Spleen (tissue), 11 donors: ENCODE results near the gene HPGDS. TPM values are rescaled to one million over a fixed set of nuclear protein-coding genes. Genes with fewer than 3 reads are reported as not detected.

ENCODE experiments used
- DNase-seq: peaks from one replicate; pipeline ENCODE4 v3.0.0-alpha.2; 2020
- H3K27ac ChIP-seq, 8 donors: fragments of 200-600 bp; sonication (generic) in 7 of 8; 1 replicate in 4 of 8; 2 replicates in 4 of 8; pipeline versions ENCODE4 v1.5.0 to v1.8.0; 2016 to 2021; ENCODE audit warnings: inconsistent platforms in 4 of 8, mild to moderate bottlenecking in 4 of 8, moderate library complexity in 1 of 8
- H3K27me3 ChIP-seq, 7 donors: fragments of 200-600 bp; sonication (generic) in 6 of 7; replicated peaks in 1 of 7; 1 replicate in 4 of 7; 2 replicates in 3 of 7; pipeline versions ENCODE4 v1.5.0 to v1.8.0; 2016 to 2021; ENCODE audit warnings: inconsistent platforms in 3 of 7, mild to moderate bottlenecking in 1 of 7
- H3K36me3 ChIP-seq, 6 donors: fragments of 200-600 bp; sonication (generic) in 5 of 6; 1 replicate in 4 of 6; 2 replicates in 2 of 6; pipeline versions ENCODE4 v1.5.0 to v1.8.0; 2016 to 2021; ENCODE audit warnings: inconsistent platforms in 2 of 6
- H3K4me1 ChIP-seq, 6 donors: fragments of 200-600 bp; sonication (generic) in 5 of 6; 1 replicate in 3 of 6; 2 replicates in 3 of 6; pipeline versions ENCODE4 v1.5.0 to v1.8.0; 2016 to 2021; ENCODE audit warnings: inconsistent platforms in 3 of 6
- H3K4me3 ChIP-seq, 8 donors: fragments of 200-600 bp; sonication (generic) in 7 of 8; 1 replicate in 4 of 8; 2 replicates in 4 of 8; pipeline versions ENCODE4 v1.5.0 to v1.8.0; 2016 to 2021; ENCODE audit warnings: inconsistent platforms in 4 of 8, mild to moderate bottlenecking in 4 of 8, moderate library complexity in 2 of 8
- H3K9me3 ChIP-seq, 8 donors: fragments of 200-600 bp; sonication (generic) in 7 of 8; 1 replicate in 4 of 8; 2 replicates in 4 of 8; pipeline versions ENCODE4 v1.5.0 to v1.8.0; 2016 to 2021; ENCODE audit warnings: inconsistent platforms in 4 of 8
- CTCF ChIP-seq, 11 experiments: fragments of 200-600 bp in 7 of 11; fragments of 450-650 bp in 4 of 11; sonication (generic) in 4 of 11; IDR thresholded peaks in 8 of 11; conservative IDR thresholded peaks in 3 of 11; 1 replicate in 7 of 11; 2 replicates in 4 of 11; pipeline versions ENCODE4 v1.4.0 to v1.8.0; 2016 to 2021; ENCODE audit warnings: antibody characterized with exemption in 11 of 11, inconsistent platforms in 4 of 11, mild to moderate bottlenecking in 1 of 11
- POLR2A ChIP-seq, 3 donors: fragments of 450-650 bp; IDR thresholded peaks; one replicate each; pipeline ENCODE4 v1.5.1; 2017; ENCODE audit warnings: antibody characterized with exemption in 3 of 3, mild to moderate bottlenecking in 1 of 3
- POLR2AphosphoS5 ChIP-seq, 3 donors: sonication (generic); formaldehyde crosslinking; IDR thresholded peaks; one replicate each; pipeline ENCODE4 v1.5.1; 2017; ENCODE audit warnings: antibody characterized with exemption in 3 of 3
- intact Hi-C: fragments of 100-400 bp; cut with DNase I; formaldehyde crosslinking; loops from one replicate; pipeline ENCODE4 v1.15.0; 2023; ENCODE audit warnings: low total_unique reads
- polyA plus RNA-seq, 3 donors: library from polyadenylated mRNA; stranded (reverse); fragments of 200-250 nt; gene quantifications; one replicate each; pipeline ENCODE4 v1.2.1, GENCODE V29; 2013
- total RNA-seq, 7 donors: library from RNA; depleted of rRNA in 3 of 7; stranded (reverse); fragments of >200 nt in 3 of 7; fragmentation: NEBNext Ultra II Directional in 4 of 7; extraction: Animal tissue kit (Norgen Biotek cat#: 25700) in 4 of 7; gene quantifications; one replicate each; pipeline versions ENCODE4 v1.1.0 to v1.2.1, GENCODE V29; 2016 to 2021
- donor health status: healthy with polysubstance abuse.
- donor health status: DM: no; HTN: no; CAD: no; lungs with moderate emphysema.
- donor health status: DM: no; HTN: no; CAD: no.
- donor health status: Bipolar disorder and iron deficiency.
- donor health status: healthy.
- donor health status: DM: no; HTN: no; CAD: no.
- donor health status: DM: yes; HTN: yes; CAD: no.

HPGDS gene
- total and polyA plus RNA-seq, 10 donors: 0.04 to 2.2 (median 0.42) TPM; not detected in 4

- peaks cover 0 to 74% (median 27%) of the 10 kb centered on the region in 6 donors for H3K36me3 ChIP-seq
- no peak for DNase-seq
- no peaks in the 10 kb centered on the region for H3K4me1 ChIP-seq
- intact Hi-C loops: no loop called here
- no peaks in the 10 kb centered on the region for H3K27me3 ChIP-seq
- H3K9me3 ChIP-seq: no peaks in the 10 kb centered on the region
- H3K27ac ChIP-seq: no peak overlapping the region
- TF ChIP-seq POLR2A (IDR thresholded peaks at IDR 0.05) (no peak), CTCF (IDR thresholded peaks at IDR 0.05 in 8 of 11, conservative IDR thresholded peaks at IDR 0.05 in 3 of 11) (no peak), POLR2AphosphoS5 (IDR thresholded peaks at IDR 0.05) (no peak)
- H3K4me3 ChIP-seq: no peak overlapping the region
Measured at GRCh38 chr4:94251094-94251493, 91.5 kb downstream of the HPGDS start.

Other genes with a start within 250 kb of the HPGDS start
- 10 to 100 TPM; 23.2 to 34.9 (median 29.3) TPM for gene SMARCAD1, start 135.0 kb downstream of the HPGDS start, total RNA-seq
- gene SMARCAD1, start 135.0 kb downstream of the HPGDS start, polyA plus RNA-seq: 10 to 100 TPM in 2 of 3 donors, 1 to 10 TPM in 1; 8.5 to 11.2 (median 10.1) TPM
- gene PDLIM5, start 109.1 kb upstream of the HPGDS start, total RNA-seq: 100 to 1,000 TPM in 3 of 7 donors, 10 to 100 TPM in 4; 66.1 to 182 (median 89.0) TPM
- gene PDLIM5, start 109.1 kb upstream of the HPGDS start, polyA plus RNA-seq: 10 to 100 TPM in 2 of 3 donors, 1 to 10 TPM in 1; 9.4 to 14.6 (median 11.6) TPM